HCT116 (cell line): ENCODE measurements around the gene UCN2. TPM values are rescaled to one million over a fixed set of nuclear protein-coding genes. Genes with fewer than 3 reads are reported as not detected.

Experiments
- microRNA counts: library from miRNA; unstranded; fragments of <30 nt; microRNA quantifications from one replicate; lab custom pipeline; 2015
- microRNA-seq: library from miRNA; unstranded; fragments of <30 nt; microRNA quantifications from one replicate; pipeline ENCODE4, GENCODE V29; 2016; ENCODE audit warnings: borderline number of aligned reads
- total RNA-seq: library from RNA; stranded (reverse); gene quantifications from one replicate; pipeline ENCODE4 v1.2.1, GENCODE V29; 2021; ENCODE audit not compliant: unreplicated experiment

Gene UCN2
- total RNA-seq, 1 experiment from 2014 or later = 1.5 TPM

MicroRNAs encoded within 50 kb of the gene (microRNA counts, 767-probe panel; counts per million panel counts)
- microRNA hsa-miR-711 (lab: Ali Mortazavi, UCI) = not detected

Small RNA genes lying within 50 kb of the gene (microRNA-seq; reads per million reads assigned to microRNA genes)
- gene MIR6823 (1.2 reads per million), gene MIR711 (not detected)

Other genes with a start within 250 kb of the UCN2 start
- not detected for gene SPINK8, start 230.1 kb downstream of the UCN2 start, total RNA-seq
- not detected for gene FBXW12, start 191.6 kb downstream of the UCN2 start, total RNA-seq
- gene PLXNB1, start 133.7 kb downstream of the UCN2 start, total RNA-seq = 35.6 TPM
- gene CCDC51, start 123.7 kb downstream of the UCN2 start, total RNA-seq = 29.3 TPM
- gene TMA7, start 123.5 kb downstream of the UCN2 start, total RNA-seq = 334 TPM
- 15.6 TPM for gene ATRIP, start 117.0 kb downstream of the UCN2 start, total RNA-seq
- 104 TPM for gene SHISA5, start 59.6 kb downstream of the UCN2 start, total RNA-seq
- 20.3 TPM for gene PFKFB4, start 7.0 kb downstream of the UCN2 start, total RNA-seq
- 11.4 TPM for gene COL7A1, start 31.5 kb upstream of the UCN2 start, total RNA-seq
- gene UQCRC1, start 45.9 kb upstream of the UCN2 start, total RNA-seq = 318 TPM
- gene TMEM89, start 58.0 kb upstream of the UCN2 start, total RNA-seq = 0.49 TPM
- gene SLC26A6, start 71.7 kb upstream of the UCN2 start, total RNA-seq = 55.1 TPM
- 7.8 TPM for gene CELSR3, start 99.1 kb upstream of the UCN2 start, total RNA-seq
- 36.9 TPM for gene NCKIPSD, start 122.1 kb upstream of the UCN2 start, total RNA-seq
- gene IP6K2, start 153.4 kb upstream of the UCN2 start, total RNA-seq = 89.5 TPM